ENCODE measurements around the gene ENTREP3.

The ENTREP3 gene

GRCh38 chr1:155208541-155209311, 46.6 kb downstream of the ENTREP3 start, which contains the start of gene MTX1:
MTX1 (plus strand) TSS chr1:155208695; CDS start chr1:155208805, 110 bp downstream.
- no peak for TF ChIP-seq CTCF (conservative IDR thresholded peaks at IDR 0.05; ENCODE audit: control insufficient read depth, insufficient read depth, low read depth, low read length)
- peak within 1 kb of the TSS; percentile 99 for H3K4me3 ChIP-seq (ENCODE audit: control insufficient read depth, low read depth, low read length)
- peak; percentile 69 for DNase-seq (ENCODE audit: low read depth)

- TF ChIP-seq CTCF (conservative IDR thresholded peaks at IDR 0.05; ENCODE audit: control insufficient read depth, insufficient read depth, low read depth, low read length): no peak
- H3K4me3 ChIP-seq (ENCODE audit: control insufficient read depth, low read depth, low read length): peak within 1 kb of the TSS; percentile 99
- no peak for DNase-seq (ENCODE audit: low read depth)
These were observed 47.3 kb downstream of the ENTREP3 start, which contains the start of gene THBS3 for GRCh38 chr1:155207806-155208540. THBS3 (minus strand) TSS chr1:155207897; CDS start chr1:155207876, 21 bp downstream.

- H3K4me3 ChIP-seq (ENCODE audit: control insufficient read depth, low read depth, low read length): peak overlapping the region; percentile 40
- DNase-seq (ENCODE audit: low read depth): peak; percentile 76
- TF ChIP-seq CTCF (conservative IDR thresholded peaks at IDR 0.05; ENCODE audit: control insufficient read depth, insufficient read depth, low read depth, low read length): peak; percentile 94
These were observed 48.1 kb downstream of the ENTREP3 start for GRCh38 chr1:155206891-155207805.

GRCh38 chr1:155205969-155206593, 49.2 kb downstream of the ENTREP3 start:
- TF ChIP-seq CTCF (conservative IDR thresholded peaks at IDR 0.05; ENCODE audit: control insufficient read depth, insufficient read depth, low read depth, low read length): no peak
- DNase-seq (ENCODE audit: low read depth): no peak
- no peak overlapping the region for H3K4me3 ChIP-seq (ENCODE audit: control insufficient read depth, low read depth, low read length)

- DNase-seq (ENCODE audit: low read depth): no peak
- TF ChIP-seq CTCF (conservative IDR thresholded peaks at IDR 0.05; ENCODE audit: control insufficient read depth, insufficient read depth, low read depth, low read length): no peak
These were observed 50.2 kb downstream of the ENTREP3 start for GRCh38 chr1:155205035-155205434.

More at GRCh38 chr1:155205035-155205434, 50.2 kb downstream of the ENTREP3 start:
- no peak overlapping the region for H3K4me3 ChIP-seq (ENCODE audit: control insufficient read depth, low read depth, low read length)

All from fibroblast of mammary gland (primary cell).